Breast epithelium (tissue), 3 donors: ENCODE measurements around the gene MFAP2.
"Not testable (repeated sequence)": the region's sequence is repeated elsewhere in the genome, so short reads cannot be mapped to it uniquely, and the experiment has no call there.

Experiments used
- CTCF ChIP-seq, 3 donors: fragments of 450-650 bp; IDR thresholded peaks; one replicate each; pipeline ENCODE4 v1.5.1; 2016 to 2017; ENCODE audit warnings: antibody characterized with exemption in 3 of 3, mild to moderate bottlenecking in 3 of 3, moderate library complexity in 3 of 3
- POLR2A ChIP-seq: fragments of 450-650 bp; IDR thresholded peaks from one replicate; pipeline ENCODE4 v1.6.1; 2016; ENCODE audit warnings: antibody characterized with exemption, mild to moderate bottlenecking, moderate library complexity

DNA sequence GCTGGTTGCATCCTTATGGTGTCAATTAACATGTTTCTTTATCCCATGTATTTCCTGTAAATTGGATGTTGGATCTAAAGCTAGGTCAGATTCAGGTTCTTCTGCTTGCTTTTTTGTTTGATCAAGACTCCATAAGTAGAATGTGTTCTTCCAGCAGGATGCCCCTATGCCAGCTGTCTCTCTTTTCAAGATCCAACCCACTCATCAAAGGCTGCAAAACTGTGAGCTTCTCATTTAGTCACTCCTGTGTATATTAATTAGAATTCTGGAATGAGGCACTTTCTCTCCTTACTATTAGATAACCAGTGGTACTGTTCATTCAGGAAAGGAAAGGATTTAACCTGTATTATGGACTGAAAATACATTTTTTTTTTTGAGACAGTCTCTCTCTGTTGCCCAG lies 46.5 kb downstream of the MFAP2 start:
- TF ChIP-seq CTCF (IDR thresholded peaks at IDR 0.05); POLR2A: not testable (repeated sequence)
